ENCODE results near the gene DMD.

Gene DMD

GRCh38 chrX:32839781-32840180, 371.6 kb downstream of the DMD start:
- TF ChIP-seq MAX (IDR thresholded peaks at IDR 0.05; ENCODE audit: low read depth, low read length) (no peak), MYC (IDR thresholded peaks at IDR 0.05; ENCODE audit: low read depth, low read length) (no peak), POLR2A (IDR thresholded peaks at IDR 0.05; ENCODE audit: extremely low read depth, insufficient read length) (no peak), CTCF (IDR thresholded peaks at IDR 0.05; ENCODE audit: low read depth, low read length) (no peak)

GRCh38 chrX:32825009-32825408, 386.3 kb downstream of the DMD start:
- TF ChIP-seq CTCF (IDR thresholded peaks at IDR 0.05; ENCODE audit: low read depth, low read length) (no peak), MYC (IDR thresholded peaks at IDR 0.05; ENCODE audit: low read depth, low read length) (no peak), POLR2A (IDR thresholded peaks at IDR 0.05; ENCODE audit: extremely low read depth, insufficient read length) (no peak), MAX (IDR thresholded peaks at IDR 0.05; ENCODE audit: low read depth, low read length) (no peak)
- no peak overlapping the region for H3K4me3 ChIP-seq (ENCODE audit: low read depth, low read length)
- DNase-seq (ENCODE audit: low read depth): no peak

More at GRCh38 chrX:32839781-32840180, 371.6 kb downstream of the DMD start:
- H3K4me3 ChIP-seq (ENCODE audit: low read depth, low read length): no peak overlapping the region
- DNase-seq (ENCODE audit: low read depth): no peak

- TF ChIP-seq MYC (IDR thresholded peaks at IDR 0.05; ENCODE audit: low read depth, low read length) (no peak), MAX (IDR thresholded peaks at IDR 0.05; ENCODE audit: low read depth, low read length) (no peak), POLR2A (IDR thresholded peaks at IDR 0.05; ENCODE audit: extremely low read depth, insufficient read length) (no peak), CTCF (IDR thresholded peaks at IDR 0.05; ENCODE audit: low read depth, low read length) (no peak)
- no peak for DNase-seq (ENCODE audit: low read depth)
- no peak overlapping the region for H3K4me3 ChIP-seq (ENCODE audit: low read depth, low read length)
Measured at GRCh38 chrX:32804034-32804433, 407.3 kb downstream of the DMD start.

- no peak for DNase-seq (ENCODE audit: low read depth)
- TF ChIP-seq CTCF (IDR thresholded peaks at IDR 0.05; ENCODE audit: low read depth, low read length): no peak
- TF ChIP-seq MYC (IDR thresholded peaks at IDR 0.05; ENCODE audit: low read depth, low read length): no peak
- no peak for TF ChIP-seq POLR2A (IDR thresholded peaks at IDR 0.05; ENCODE audit: extremely low read depth, insufficient read length)
- no peak for TF ChIP-seq MAX (IDR thresholded peaks at IDR 0.05; ENCODE audit: low read depth, low read length)
- no peak overlapping the region for H3K4me3 ChIP-seq (ENCODE audit: low read depth, low read length)
Measured at GRCh38 chrX:32798990-32799389, 412.4 kb downstream of the DMD start.

- TF ChIP-seq CTCF (IDR thresholded peaks at IDR 0.05; ENCODE audit: low read depth, low read length) (no peak), POLR2A (IDR thresholded peaks at IDR 0.05; ENCODE audit: extremely low read depth, insufficient read length) (no peak), MYC (IDR thresholded peaks at IDR 0.05; ENCODE audit: low read depth, low read length) (no peak), MAX (IDR thresholded peaks at IDR 0.05; ENCODE audit: low read depth, low read length) (no peak)
- DNase-seq (ENCODE audit: low read depth): no peak
- H3K4me3 ChIP-seq (ENCODE audit: low read depth, low read length): no peak overlapping the region
Measured at GRCh38 chrX:32788936-32789335, 422.4 kb downstream of the DMD start.

- no peak for TF ChIP-seq MYC (IDR thresholded peaks at IDR 0.05; ENCODE audit: low read depth, low read length)
- no peak overlapping the region for H3K4me3 ChIP-seq (ENCODE audit: low read depth, low read length)
- DNase-seq (ENCODE audit: low read depth): no peak
Measured at GRCh38 chrX:32780109-32780508, 431.2 kb downstream of the DMD start.

Data from NB4 (cell line).